HG02588 (cell line): ENCODE measurements around the gene UBAP2.
"Not testable (repeated sequence)": the region's sequence is repeated elsewhere in the genome, so short reads cannot be mapped to it uniquely, and the experiment has no call there.

ENCODE experiments used
- ATAC-seq: cut with Tn5 transposase; IDR thresholded peaks from one replicate; pipeline ENCODE4 v1.9.1; 2021; ENCODE audit warnings: mild to moderate bottlenecking, moderate library complexity; ENCODE audit not compliant: unreplicated experiment

Gene UBAP2

GRCh38 chr9:34049630-34050384, 1.1 kb upstream of the UBAP2 start:
- ATAC-seq = no peak

GRCh38 chr9:34047864-34048726, 592 bp downstream of the UBAP2 start:
- peak; percentile 27 for ATAC-seq

- ATAC-seq = no peak
These were observed 1.8 kb downstream of the UBAP2 start for GRCh38 chr9:34046784-34047379.

GRCh38 chr9:34045903-34046302, 2.8 kb downstream of the UBAP2 start:
- no peak for ATAC-seq

GRCh38 chr9:34042074-34042473, 6.6 kb downstream of the UBAP2 start:
- ATAC-seq = not testable (repeated sequence)

GRCh38 chr9:34038851-34039250, 9.8 kb downstream of the UBAP2 start:
- not testable (repeated sequence) for ATAC-seq

GRCh38 chr9:34037626-34038025, 11.1 kb downstream of the UBAP2 start:
- ATAC-seq = no peak

- ATAC-seq = no peak
These were observed 12.1 kb downstream of the UBAP2 start for GRCh38 chr9:34036625-34037024.

- ATAC-seq = no peak
These were observed 13.0 kb downstream of the UBAP2 start for GRCh38 chr9:34035656-34036055.

GRCh38 chr9:34034698-34035065, 14.0 kb downstream of the UBAP2 start:
- no peak for ATAC-seq

- no peak for ATAC-seq
These were observed 16.1 kb downstream of the UBAP2 start for GRCh38 chr9:34032631-34033030.

GRCh38 chr9:34027845-34028574, 20.7 kb downstream of the UBAP2 start:
- no peak for ATAC-seq

- ATAC-seq = no peak
These were observed 22.9 kb downstream of the UBAP2 start for GRCh38 chr9:34025811-34026210.

GRCh38 chr9:34025062-34025461, 23.6 kb downstream of the UBAP2 start:
- ATAC-seq = no peak

- ATAC-seq = not testable (repeated sequence)
These were observed 24.2 kb downstream of the UBAP2 start for GRCh38 chr9:34024476-34024875.

- ATAC-seq = no peak
These were observed 32.5 kb downstream of the UBAP2 start for GRCh38 chr9:34016149-34016548.

GRCh38 chr9:34010979-34011378, 37.7 kb downstream of the UBAP2 start:
- ATAC-seq = no peak

GRCh38 chr9:34001951-34002350, 46.7 kb downstream of the UBAP2 start:
- no peak for ATAC-seq

GRCh38 chr9:34001298-34001697, 47.4 kb downstream of the UBAP2 start:
- no peak for ATAC-seq

GRCh38 chr9:33995449-33995848, 53.2 kb downstream of the UBAP2 start:
- ATAC-seq = no peak

GRCh38 chr9:33993104-33993503, 55.6 kb downstream of the UBAP2 start:
- ATAC-seq = no peak
